Calu3 (cell line): ENCODE measurements around the gene KDM4B. TPM values are rescaled to one million over a fixed set of nuclear protein-coding genes. Genes with fewer than 3 reads are reported as not detected.

Experiments used
- BruUV-seq: library from RNA; stranded (reverse); fragments of 400-500 nt; replicated peaks from 2 replicates; lab custom pipeline; 2021; lab: Mats Ljungman, UMichigan
- CTCF ChIA-PET: fragments of 300-600 bp; sonication (Branson Sonifier 250); formaldehyde crosslinking; loops from one replicate; lab custom pipeline; 2022; ENCODE audit warnings: antibody characterized with exemption; lab: Charles Lee
- DNase-seq: peaks from one replicate; pipeline ENCODE4 v3.0.0; 2022
- H3K27ac Mint-ChIP-seq: one replicate; pipeline ENCODE4 v1.8.0; 2022; ENCODE audit warnings: mixed read lengths; ENCODE audit not compliant: unreplicated experiment
- H3K27me3 Mint-ChIP-seq: one replicate; pipeline ENCODE4 v1.8.0; 2022; ENCODE audit warnings: mixed read lengths; ENCODE audit not compliant: unreplicated experiment
- H3K36me3 Mint-ChIP-seq: one replicate; pipeline ENCODE4 v1.8.0; 2022; ENCODE audit warnings: mild to moderate bottlenecking, moderate library complexity, mixed read lengths; ENCODE audit not compliant: insufficient read depth, unreplicated experiment
- H3K4me1 Mint-ChIP-seq: one replicate; pipeline ENCODE4 v1.8.0; 2022; ENCODE audit warnings: mild to moderate bottlenecking, low read depth, mixed read lengths; ENCODE audit not compliant: unreplicated experiment
- H3K4me3 Mint-ChIP-seq: one replicate; pipeline ENCODE4 v1.8.0; 2022; ENCODE audit warnings: mild to moderate bottlenecking, low read depth, moderate library complexity, mixed read lengths; ENCODE audit not compliant: unreplicated experiment
- H3K9me3 Mint-ChIP-seq: one replicate; pipeline ENCODE4 v1.8.0; 2022; ENCODE audit warnings: low read depth, mixed read lengths; ENCODE audit not compliant: unreplicated experiment
- CTCF ChIP-seq: fragments of 200-600 bp; IDR thresholded peaks from one replicate; pipeline ENCODE4 v1.8.0; 2022; ENCODE audit warnings: antibody characterized with exemption; ENCODE audit not compliant: unreplicated experiment
- intact Hi-C: fragments of 100-400 bp; cut with micrococcal nuclease; formaldehyde crosslinking; loops from one replicate; pipeline ENCODE4 v1.10.0; 2022; ENCODE audit not compliant: unreplicated experiment
- total RNA-seq: library from RNA; stranded (reverse); gene quantifications from 2 replicates; pipeline ENCODE4 v1.2.3, GENCODE V29; 2022

KDM4B gene
- total RNA-seq, 1 experiment from 2014 or later = 13.9 TPM

DNA sequence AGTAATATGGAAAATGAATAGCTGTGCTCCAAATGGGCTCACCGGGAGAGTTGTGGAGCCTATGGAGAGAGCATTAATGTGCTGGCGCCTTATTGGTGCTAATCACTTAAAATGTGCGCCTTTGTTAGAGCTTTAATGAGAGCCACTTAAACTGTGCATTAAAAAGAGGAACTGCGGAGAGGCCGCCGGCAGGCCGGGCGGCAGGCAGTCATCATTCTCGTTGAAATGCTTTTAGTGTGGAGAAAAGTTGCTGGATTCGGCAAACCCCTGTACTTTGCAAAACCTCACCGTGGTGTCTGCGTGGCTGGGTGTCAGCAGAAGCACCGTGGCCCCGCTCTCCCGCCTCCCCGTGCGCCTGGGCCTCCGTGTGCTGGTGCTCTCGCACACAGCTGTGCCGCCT is 105.5 kb downstream of the KDM4B start:
- no peaks in the 10 kb centered on the region for H3K4me1 Mint-ChIP-seq
- H3K4me3 Mint-ChIP-seq = no peak overlapping the region
- TF ChIP-seq CTCF = no peak
- H3K9me3 Mint-ChIP-seq = no peaks in the 10 kb centered on the region
- no peak for DNase-seq
- CTCF ChIA-PET = no interaction called here
- no TSS peak for BruUV-seq
- no peaks in the 10 kb centered on the region for H3K36me3 Mint-ChIP-seq
- no peaks in the 10 kb centered on the region for H3K27me3 Mint-ChIP-seq
- intact Hi-C loops = no loop called here
- H3K27ac Mint-ChIP-seq = no peak overlapping the region

DNA sequence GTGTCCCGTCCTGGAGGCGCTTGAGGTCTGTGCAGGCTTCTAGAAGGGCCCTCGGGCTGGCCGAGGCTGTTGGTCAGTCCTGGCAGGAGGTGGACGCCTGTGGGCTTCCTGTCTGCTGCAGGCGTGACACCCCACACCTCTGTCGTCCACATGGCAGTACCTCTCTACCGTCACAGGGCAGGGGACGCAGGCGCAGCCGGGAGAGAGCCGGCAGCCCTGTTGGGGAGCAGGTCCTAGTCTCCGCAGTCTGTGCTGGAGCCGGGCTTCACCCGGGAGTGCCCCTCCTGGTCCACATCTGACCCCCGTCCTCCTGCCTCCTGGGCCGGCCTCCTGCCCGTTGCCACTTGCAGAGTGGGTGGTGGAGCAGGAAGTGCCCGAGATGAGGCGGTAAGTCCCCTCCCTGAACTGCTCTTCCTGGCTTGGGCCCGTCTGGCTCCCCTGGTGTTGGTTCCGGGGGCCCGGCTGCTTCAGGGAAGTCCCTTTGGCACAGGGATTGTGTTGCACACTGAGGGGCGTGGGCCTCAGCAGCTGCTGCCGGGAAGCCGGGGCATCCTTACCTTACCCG is 106.0 kb downstream of the KDM4B start:
- CTCF ChIA-PET = no interaction called here
- no peak for TF ChIP-seq CTCF
- DNase-seq = no peak
- Mint-ChIP-seq H3K4me1 (no peaks in the 10 kb centered on the region), H3K27me3 (no peaks in the 10 kb centered on the region), H3K27ac (no peak overlapping the region), H3K4me3 (no peak overlapping the region), H3K9me3 (no peaks in the 10 kb centered on the region), H3K36me3 (no peaks in the 10 kb centered on the region)
- BruUV-seq = no TSS peak
- intact Hi-C loops = no loop called here

DNA sequence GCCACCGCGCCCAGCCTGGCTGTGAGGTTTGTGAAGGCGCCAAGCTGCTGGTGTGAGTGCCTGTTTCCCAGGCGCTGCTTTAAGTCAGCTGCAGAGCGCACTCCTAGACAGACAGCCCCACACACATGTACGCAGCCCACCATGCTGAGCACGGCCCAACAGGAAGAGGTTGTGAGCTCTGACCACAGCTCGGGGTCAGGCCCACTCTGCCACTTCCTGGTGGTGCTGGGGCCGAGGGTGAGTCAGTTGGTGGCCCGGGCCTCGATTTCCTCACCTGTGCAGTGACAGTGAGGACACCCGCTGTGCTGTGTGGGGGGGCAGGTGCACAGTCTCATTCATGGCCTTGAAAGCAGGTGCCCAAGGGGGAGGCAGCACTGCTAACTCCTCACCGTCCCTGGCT is 106.7 kb downstream of the KDM4B start:
- Mint-ChIP-seq H3K9me3 (no peaks in the 10 kb centered on the region), H3K27ac (no peak overlapping the region), H3K4me3 (no peak overlapping the region), H3K27me3 (no peaks in the 10 kb centered on the region), H3K4me1 (no peaks in the 10 kb centered on the region), H3K36me3 (peaks cover 4% of the 10 kb centered on the region)
- no peak for TF ChIP-seq CTCF
- DNase-seq = no peak
- no TSS peak for BruUV-seq
- CTCF ChIA-PET = no interaction called here
- intact Hi-C loops = no loop called here

DNA sequence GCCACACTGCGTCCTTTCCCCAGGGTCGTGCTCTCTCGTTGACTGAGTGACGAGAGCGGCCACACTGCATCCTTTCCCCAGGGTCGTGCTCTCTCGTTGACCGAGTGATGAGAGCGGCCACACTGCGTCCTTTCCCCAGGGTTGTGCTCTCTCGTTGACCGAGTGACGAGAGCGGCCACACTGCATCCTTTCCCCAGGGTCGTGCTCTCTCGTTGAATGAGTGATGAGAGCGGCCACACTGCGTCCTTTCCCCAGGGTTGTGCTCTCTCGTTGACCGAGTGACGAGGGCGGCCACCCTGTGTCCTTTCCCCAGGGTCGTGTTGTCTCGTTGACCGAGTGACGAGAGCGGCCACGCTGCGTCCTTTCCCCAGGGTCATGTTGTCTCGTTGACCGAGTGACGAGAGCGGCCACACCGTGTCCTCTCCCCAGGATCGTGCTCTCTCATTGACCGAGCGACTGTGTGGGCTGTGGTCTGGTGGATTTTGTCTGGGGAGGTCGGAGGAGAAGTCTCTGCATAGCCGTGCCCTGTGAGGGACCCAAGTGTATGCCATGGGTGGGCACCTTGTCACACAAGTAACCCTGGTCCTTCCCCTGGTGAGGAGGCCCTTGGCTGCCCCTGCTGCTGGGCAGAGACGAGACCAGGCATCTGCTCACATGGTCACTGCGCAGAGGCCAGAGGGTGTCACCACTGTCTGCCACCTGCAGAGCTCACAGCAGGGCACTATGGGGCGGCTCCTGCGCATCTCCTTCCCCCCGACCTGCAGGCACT is 107.7 kb downstream of the KDM4B start:
- no peak overlapping the region for H3K4me3 Mint-ChIP-seq
- CTCF ChIA-PET = interaction anchor here (0.5 to 0.6 kb wide), 2 partner anchors 66 to 150 kb away, joined by 4 to 6 read pairs; no protein-coding TSS in a partner anchor
- TF ChIP-seq CTCF = no peak
- BruUV-seq = no TSS peak
- no peaks in the 10 kb centered on the region for H3K27me3 Mint-ChIP-seq
- intact Hi-C loops = no loop called here
- no peak for DNase-seq
- no peaks in the 10 kb centered on the region for H3K4me1 Mint-ChIP-seq
- H3K9me3 Mint-ChIP-seq = no peaks in the 10 kb centered on the region
- no peak overlapping the region for H3K27ac Mint-ChIP-seq
- peaks cover 4% of the 10 kb centered on the region for H3K36me3 Mint-ChIP-seq
